Activated CD8-positive, alpha-beta memory T cell treated with anti-CD3 and anti-CD28 coated beads for 48 hours (primary cell): ENCODE results near the gene ZNF597.
"Not testable (repeated sequence)": the region's sequence is repeated elsewhere in the genome, so short reads cannot be mapped to it uniquely, and the experiment has no call there.

Experiments used
- DNase-seq, 3 experiments: peaks; one replicate each; pipeline ENCODE4 v3.0.0-alpha.2; 2020; ENCODE audit warnings: low read depth in 2 of 3, low spot score in 2 of 3

Gene ZNF597

GRCh38 chr16:3475604-3476375, 32.5 kb upstream of the ZNF597 start:
- no peak for DNase-seq

GRCh38 chr16:3474870-3475269, 31.6 kb upstream of the ZNF597 start:
- not testable (repeated sequence) for DNase-seq

- no peak for DNase-seq
These were observed 31.0 kb upstream of the ZNF597 start for GRCh38 chr16:3474136-3474779.

- not testable (repeated sequence) for DNase-seq
These were observed 30.3 kb upstream of the ZNF597 start for GRCh38 chr16:3473596-3473943.

- DNase-seq: no peak
These were observed 29.7 kb upstream of the ZNF597 start for GRCh38 chr16:3472878-3473595.

- DNase-seq: no peak
These were observed 28.3 kb upstream of the ZNF597 start for GRCh38 chr16:3471518-3472176.

- no peak for DNase-seq
These were observed 27.4 kb upstream of the ZNF597 start for GRCh38 chr16:3470723-3471122.

- no peak for DNase-seq
These were observed 26.4 kb upstream of the ZNF597 start for GRCh38 chr16:3469736-3470135.

- DNase-seq: no peak
These were observed 25.2 kb upstream of the ZNF597 start for GRCh38 chr16:3468501-3468900.

GRCh38 chr16:3467921-3468320, 24.6 kb upstream of the ZNF597 start:
- no peak for DNase-seq

GRCh38 chr16:3467182-3467581, 23.9 kb upstream of the ZNF597 start:
- DNase-seq: no peak

GRCh38 chr16:3465911-3466584, 22.7 kb upstream of the ZNF597 start:
- DNase-seq: no peak

- DNase-seq: no peak
These were observed 22.0 kb upstream of the ZNF597 start for GRCh38 chr16:3465301-3465700.

GRCh38 chr16:3461151-3461550, 17.8 kb upstream of the ZNF597 start:
- no peak for DNase-seq

- DNase-seq: no peak
These were observed 17.3 kb upstream of the ZNF597 start for GRCh38 chr16:3460585-3460984.

GRCh38 chr16:3460121-3460520, 16.8 kb upstream of the ZNF597 start:
- no peak for DNase-seq

GRCh38 chr16:3459401-3460090, 16.2 kb upstream of the ZNF597 start:
- DNase-seq: no peak

- DNase-seq: no peak
These were observed 15.6 kb upstream of the ZNF597 start for GRCh38 chr16:3458852-3459361.

- DNase-seq: no peak
These were observed 15.1 kb upstream of the ZNF597 start for GRCh38 chr16:3458278-3458851.
